GM21526 (cell line): ENCODE measurements around the gene C1orf35.

ENCODE experiments used
- ATAC-seq: cut with Tn5 transposase; IDR thresholded peaks from one replicate; pipeline ENCODE4 v1.9.1; 2021; ENCODE audit warnings: moderate library complexity; ENCODE audit not compliant: unreplicated experiment, low FRiP score

Gene C1orf35

DNA sequence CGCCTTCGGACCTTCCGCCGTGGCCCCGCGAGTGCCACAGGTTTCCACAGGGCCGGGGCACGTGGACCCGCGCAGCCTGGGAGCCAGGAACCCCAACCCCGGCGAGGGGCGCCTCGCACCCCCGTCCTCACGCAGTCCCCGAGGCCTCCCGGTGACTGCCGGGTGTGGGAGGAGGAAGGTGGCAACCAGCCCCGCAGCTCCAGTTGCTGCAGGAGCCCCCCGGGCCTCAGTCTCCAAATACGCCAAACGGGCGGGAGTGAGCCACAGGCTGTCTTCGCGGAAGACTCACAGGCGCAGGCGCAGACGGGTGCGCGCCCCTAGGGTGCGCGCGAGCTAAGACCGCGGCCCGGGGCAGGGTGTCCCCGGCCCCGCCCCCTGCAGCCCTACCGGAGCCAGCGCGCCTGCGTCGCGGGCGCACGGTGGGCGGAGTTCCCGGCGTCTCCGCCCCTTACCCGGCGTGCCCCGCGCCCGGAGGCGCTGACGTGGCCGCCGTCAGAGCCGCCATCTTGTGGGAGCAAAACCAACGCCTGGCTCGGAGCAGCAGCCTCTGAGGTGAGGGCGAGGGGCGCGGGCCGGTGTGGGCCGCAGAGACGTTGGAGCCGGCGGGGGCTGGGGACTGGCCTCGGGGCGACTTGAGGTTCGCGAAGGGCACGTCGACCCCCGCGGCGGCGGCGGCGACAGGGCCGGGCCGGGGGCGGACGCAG, 20.8 kb downstream of the C1orf35 start, which contains the start of gene ARF1:
Gene ARF1, plus strand, starts transcription at position 495 of the 704 bp plus-strand sequence. CDS start 14,407 bp downstream, outside the sequence.
- peak; percentile 67 for ATAC-seq

DNA sequence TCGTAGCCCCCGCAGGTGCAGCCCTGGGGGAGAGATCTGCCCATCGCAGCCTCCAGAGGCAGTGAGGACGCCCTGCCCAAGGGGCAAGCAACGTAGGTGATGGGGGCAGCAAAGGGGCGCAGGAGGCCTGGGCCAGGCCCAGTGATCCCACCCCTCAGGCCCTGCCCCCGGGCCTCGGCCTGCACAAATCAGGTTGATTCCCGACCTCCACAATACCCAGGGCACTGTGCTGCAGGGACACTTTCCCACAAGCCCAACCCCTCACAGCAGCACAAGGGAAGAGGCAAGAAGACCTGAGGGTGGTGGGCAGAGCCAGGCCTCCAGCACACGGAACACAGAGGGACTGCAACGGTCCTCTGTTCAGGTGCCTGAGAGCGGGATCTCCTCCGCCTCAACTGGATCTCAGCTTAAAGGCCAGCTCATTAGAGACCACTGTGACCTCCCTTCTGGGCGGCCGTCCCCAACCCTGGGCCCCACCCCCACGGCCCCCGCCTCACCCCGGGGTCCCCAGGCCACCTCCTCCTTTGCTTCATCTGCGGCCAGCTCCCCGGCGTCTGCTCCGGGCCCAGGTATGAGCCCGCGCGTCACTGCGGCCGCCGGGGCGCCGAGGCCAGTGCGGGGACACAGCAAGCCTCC, 21.4 kb downstream of the C1orf35 start:
- ATAC-seq: peak; percentile 13

GRCh38 chr1:228081144-228081543, 22.0 kb downstream of the C1orf35 start:
- ATAC-seq: no peak

DNA sequence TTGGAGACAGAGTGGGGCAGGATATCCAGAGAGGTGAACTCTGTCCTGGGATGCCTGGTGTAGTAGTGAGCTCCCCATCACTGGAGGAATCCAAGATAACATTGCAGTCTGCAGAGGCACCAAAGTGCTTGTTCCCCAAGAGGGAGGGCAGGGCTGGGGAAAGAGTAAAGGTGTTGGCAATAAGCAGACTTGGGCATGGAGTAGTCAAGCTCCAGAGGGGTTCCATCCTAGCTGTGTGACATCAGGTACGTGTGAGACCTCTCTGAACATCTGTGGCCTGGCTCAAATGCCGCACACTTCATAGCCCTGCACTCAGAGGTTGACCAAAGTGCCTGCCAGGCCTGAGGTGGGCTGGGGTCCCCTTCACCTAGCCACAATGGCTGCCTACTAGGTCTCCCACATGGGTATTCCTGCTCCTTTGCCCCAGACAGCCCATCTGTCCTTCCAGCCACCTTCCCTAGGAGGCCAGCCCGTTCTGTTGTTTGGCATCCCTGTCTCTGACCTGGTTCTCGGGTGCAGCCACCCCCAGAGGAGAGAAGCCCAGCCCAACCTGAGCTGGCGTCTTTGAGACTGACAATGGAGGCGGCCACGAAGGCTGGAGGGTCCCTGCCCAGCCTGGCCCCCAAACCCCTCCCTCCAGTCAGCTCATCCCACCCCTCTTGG, 23.4 kb downstream of the C1orf35 start:
- no peak for ATAC-seq

- no peak for ATAC-seq
Observed at GRCh38 chr1:228079013-228079412, 24.1 kb downstream of the C1orf35 start.

DNA sequence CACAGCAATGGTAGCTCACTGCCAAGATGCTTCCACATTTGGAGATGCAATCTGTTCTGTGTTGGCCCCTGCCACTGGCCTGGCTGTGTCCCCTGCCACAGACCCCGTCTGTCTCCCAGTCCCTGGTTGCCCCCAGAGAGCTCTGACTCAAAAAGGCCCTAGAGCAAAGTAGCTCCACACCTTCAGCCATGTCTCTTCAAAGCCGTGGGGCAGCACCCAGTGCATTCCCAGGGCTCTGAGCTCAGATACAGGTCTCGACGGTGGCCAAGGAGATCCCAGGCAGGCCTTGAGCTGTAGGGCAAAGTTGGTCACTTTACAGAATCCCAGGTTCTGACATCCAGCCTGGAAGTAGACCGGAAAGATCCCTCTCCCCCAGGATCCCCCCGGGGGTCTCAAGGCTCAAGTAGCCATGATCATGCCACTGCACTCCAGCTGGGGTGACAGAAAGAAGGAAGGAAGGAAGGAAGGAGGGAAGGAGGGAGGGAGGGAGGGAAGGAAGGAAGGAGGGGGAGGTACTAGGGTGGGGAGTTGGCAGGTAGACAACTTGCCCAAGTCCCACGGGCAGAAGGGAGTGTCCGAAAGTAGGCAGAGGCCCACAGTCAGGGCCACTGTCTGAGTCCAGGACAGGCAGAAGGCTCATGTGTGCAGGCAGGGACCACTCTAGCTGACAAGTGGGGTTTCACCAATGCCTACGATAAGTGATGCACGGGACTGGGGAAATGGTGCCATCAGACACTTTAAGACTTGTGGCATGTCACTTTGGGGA, 25.4 kb downstream of the C1orf35 start:
- ATAC-seq: no peak

GRCh38 chr1:228076796-228077430, 26.2 kb downstream of the C1orf35 start:
- no peak for ATAC-seq

DNA sequence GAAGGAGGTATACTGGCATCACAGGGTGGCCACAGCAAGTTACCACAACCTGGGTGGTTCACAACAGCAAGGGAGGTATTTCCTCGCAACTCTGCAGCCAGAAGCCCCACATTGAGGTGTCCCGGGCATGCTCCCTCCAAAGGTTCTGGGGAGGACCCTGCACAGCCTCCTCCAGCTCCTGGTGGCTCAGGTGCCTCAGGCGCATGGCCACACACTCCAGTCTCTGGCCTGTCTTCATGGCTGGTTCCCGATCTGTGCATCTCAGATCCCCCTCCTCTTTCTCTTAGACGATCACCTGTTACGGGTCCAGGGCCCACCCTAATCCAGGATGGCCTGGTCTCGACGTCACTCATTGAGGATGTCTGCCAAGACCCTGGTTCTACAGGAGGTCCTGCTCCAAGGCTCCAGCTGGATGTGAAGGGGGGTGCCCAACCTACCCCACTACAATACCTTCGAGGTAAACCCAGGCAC, 27.3 kb downstream of the C1orf35 start:
- no peak for ATAC-seq

DNA sequence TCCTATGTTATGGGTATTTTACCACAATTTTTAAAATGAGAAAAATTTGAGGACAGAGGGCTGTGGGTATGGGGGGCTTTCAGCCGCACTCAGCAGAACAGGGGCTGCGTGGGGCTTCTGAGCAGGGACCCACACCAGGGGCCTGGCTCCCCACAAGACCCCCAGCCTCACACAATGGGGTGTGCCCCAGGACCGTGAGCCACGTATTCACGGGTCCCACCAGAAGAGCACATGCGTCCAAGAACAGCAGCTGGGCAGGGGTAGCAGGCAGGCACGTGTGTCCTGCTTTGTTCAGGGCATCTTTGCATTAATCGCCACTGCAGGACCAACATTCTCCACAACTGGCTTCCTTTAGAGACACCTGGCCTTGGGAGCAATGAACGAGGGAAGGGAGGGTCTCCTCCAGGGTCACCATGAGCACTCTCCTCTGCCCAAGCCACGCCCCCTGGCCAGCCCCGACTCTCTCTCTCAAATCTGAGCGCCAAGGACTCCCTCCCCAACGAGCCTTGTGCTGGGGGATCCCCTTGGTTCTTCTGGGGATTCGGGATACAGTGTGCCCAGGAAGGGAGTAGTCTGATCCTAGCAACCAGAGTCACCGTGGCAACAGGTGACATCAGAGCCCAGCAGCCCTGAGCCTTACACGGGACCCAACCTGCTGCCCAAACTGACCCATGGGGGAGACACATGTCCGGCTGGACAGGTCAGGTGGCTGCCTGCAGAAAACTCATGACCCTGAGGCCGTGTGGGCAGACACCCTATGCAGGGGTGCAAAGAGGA, 28.0 kb downstream of the C1orf35 start:
- no peak for ATAC-seq

- ATAC-seq: no peak
Observed at GRCh38 chr1:228073857-228074545, 29.1 kb downstream of the C1orf35 start.

GRCh38 chr1:228073061-228073856, 29.9 kb downstream of the C1orf35 start:
- no peak for ATAC-seq

GRCh38 chr1:228072658-228073043, 30.5 kb downstream of the C1orf35 start:
- ATAC-seq: no peak

GRCh38 chr1:228071839-228072657, 31.1 kb downstream of the C1orf35 start:
- ATAC-seq: no peak

DNA sequence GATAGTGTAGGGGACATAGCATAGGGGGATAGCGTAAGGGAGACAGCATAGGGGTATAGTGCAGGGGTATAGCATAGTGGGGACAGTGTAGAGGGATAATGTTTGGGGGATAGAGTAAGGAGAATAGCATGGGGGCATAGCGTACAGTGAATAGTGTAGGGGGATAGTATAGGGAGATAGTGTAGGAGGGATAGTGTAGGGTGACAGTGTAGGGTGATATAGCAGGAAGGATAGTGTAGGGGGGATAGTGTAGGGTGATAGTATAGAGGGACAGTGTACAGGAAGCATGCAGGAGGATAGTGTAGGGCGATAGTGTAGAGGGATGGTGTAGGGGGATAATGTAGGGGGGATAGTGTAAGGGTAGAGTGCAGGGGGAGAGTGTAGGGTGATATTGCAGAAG, 32.3 kb downstream of the C1orf35 start:
- no peak for ATAC-seq

GRCh38 chr1:228070173-228070572, 33.0 kb downstream of the C1orf35 start:
- no peak for ATAC-seq

GRCh38 chr1:228068359-228068758, 34.8 kb downstream of the C1orf35 start:
- no peak for ATAC-seq

DNA sequence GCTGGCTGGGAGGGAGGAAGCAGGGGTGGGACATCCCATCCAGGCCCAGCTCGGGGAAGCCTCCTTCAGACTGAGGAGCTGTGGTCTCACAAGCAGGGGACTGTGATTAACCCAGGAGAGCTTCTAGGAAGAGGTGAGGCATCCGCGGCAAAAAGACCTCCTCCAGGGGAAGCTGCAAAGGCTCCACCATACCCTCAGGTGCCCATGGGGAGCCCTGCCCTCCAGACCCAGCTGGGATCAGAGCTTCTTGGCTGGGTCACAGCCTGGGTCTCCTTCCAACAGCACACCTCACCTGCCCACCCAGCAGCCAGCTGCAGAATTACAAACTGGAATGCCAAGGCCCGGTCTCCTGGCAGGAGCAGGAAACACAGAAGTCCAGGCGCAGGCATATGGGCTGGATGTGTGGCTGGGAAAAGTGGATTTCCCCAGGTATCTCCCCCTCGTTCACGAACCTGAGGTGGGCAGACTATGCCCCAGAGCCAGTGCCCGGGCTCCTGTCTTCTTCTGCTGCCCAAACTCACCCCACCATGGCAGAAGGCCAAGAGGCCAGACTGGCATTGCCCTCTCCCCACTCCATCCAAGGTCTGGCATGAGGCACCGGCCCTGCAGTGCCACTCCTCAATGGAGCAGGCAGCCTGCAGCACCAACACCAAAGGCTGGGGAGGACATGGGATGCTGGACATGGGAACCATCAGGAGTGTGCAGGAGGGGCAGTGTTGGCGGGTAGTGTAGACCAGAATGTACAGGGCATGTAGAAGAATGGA, 36.1 kb downstream of the C1orf35 start:
- no peak for ATAC-seq
